Measurements from ENCODE around the gene IPO5.

The IPO5 gene

GRCh38 chr13:98072476-98072875 lies 119.0 kb downstream of the IPO5 start:
- Histone ChIP-seq H3K27ac (ENCODE audit: low read depth in 2 of 2, low read length in 2 of 2) (no peak overlapping the region), H3K9ac (ENCODE audit: low read depth in 1 of 2, low read length in 2 of 2) (no peak overlapping the region), H3K9me3 (ENCODE audit: control insufficient read depth in 2 of 2, low read length in 2 of 2) (no peaks in the 10 kb centered on the region), H3K27me3 (ENCODE audit: control insufficient read depth in 2 of 2, insufficient read depth in 2 of 2, low read length in 2 of 2) (no peaks in the 10 kb centered on the region), H3K4me3 (ENCODE audit: low read length in 2 of 2) (no peak overlapping the region), H3K4me1 (ENCODE audit: control insufficient read depth in 2 of 2, insufficient read depth in 2 of 2, low read length in 2 of 2) (no peaks in the 10 kb centered on the region), H3K36me3 (ENCODE audit: control insufficient read depth in 2 of 2, insufficient read depth in 2 of 2, low read length in 2 of 2) (no peaks in the 10 kb centered on the region)
